ENCODE results near the gene BRD4.

GRCh38 chr19:15195371-15196334 is 136.7 kb downstream of the BRD4 start:
- no peak for TF ChIP-seq POLR2AphosphoS5 (IDR thresholded peaks at IDR 0.05; ENCODE audit: low read depth, low read length)
- TF ChIP-seq POLR2A (IDR thresholded peaks at IDR 0.05; ENCODE audit: low read depth, low read length): no peak
